Adrenal gland (tissue), 5 donors: Measurements from ENCODE around the gene KCNMA1.

Source experiments
- CTCF ChIP-seq, 6 experiments: fragments of 450-650 bp in 4 of 6; fragments of 200-600 bp in 2 of 6; sonication (generic) in 1 of 6; IDR thresholded peaks; 1 replicate in 5 of 6; 2 replicates in 1 of 6; pipeline versions ENCODE4 v1.5.1 to v1.8.0; 2016 to 2021; ENCODE audit warnings: antibody characterized with exemption in 6 of 6, mild to moderate bottlenecking in 2 of 6, moderate library complexity in 1 of 6
- POLR2A ChIP-seq, 2 donors: fragments of 450-650 bp; IDR thresholded peaks; one replicate each; pipeline ENCODE4 v1.6.1; 2017; ENCODE audit warnings: antibody characterized with exemption in 2 of 2, mild to moderate bottlenecking in 2 of 2, moderate library complexity in 1 of 2
- donor health status: DM: no; HTN: no; CAD: no.

DNA sequence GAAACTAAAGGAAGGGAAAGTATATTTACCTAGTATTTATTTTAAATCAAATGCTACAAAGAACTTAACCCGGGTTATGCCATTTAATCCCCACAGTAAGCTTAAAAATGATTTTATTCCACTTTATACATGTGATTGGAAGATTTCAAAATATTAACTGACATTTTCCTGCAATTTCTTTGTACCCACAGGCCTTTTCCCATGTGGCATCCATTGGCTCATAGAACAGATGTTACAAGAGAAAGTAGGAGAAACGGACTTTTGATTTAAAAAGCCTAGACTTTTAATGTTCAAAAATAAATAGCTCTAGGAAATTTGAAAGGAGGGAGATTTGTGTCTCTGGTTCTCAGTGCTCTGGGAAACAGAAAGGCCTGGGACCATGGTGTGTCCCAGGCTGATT lies 807.9 kb downstream of the KCNMA1 start:
- no peak for TF ChIP-seq CTCF (IDR thresholded peaks at IDR 0.05)
- no peak for TF ChIP-seq POLR2A (IDR thresholded peaks at IDR 0.05)
